Measurements from ENCODE around the gene EPHA6. TPM values are rescaled to one million over a fixed set of nuclear protein-coding genes. Genes with fewer than 3 reads are reported as not detected.

EPHA6 gene
- total and polyA plus RNA-seq, 10 of the 15 experiments (the other 5 are each of a cell fraction or from before 2014, with no cell fraction given) = not detected

DNA sequence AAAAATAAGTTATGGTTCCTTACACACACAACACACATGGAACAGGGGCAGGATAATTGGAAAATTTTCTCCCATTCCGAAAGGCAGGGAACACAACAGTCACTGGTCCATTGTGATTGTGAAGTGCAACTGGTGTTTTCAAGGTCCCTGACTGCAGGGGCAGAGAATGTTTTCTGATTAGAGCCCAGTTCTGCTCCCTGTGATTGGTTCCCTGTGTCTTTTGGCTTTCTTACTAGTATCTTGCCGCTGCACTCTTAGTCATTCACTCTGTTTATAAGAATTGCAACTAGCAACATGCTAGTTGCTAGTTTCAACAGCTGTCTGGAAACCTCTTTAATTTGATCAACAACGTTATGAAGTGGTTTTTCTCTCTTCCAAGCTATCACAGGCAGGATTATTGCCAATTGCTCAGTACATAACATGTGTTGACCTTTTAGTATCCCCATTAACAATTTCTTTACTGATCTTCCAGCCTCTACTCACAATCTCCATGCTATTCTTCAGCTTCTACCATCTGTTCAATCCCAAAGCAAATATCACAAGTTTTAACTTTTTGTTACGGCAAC, 177.5 kb downstream of the EPHA6 start (continued):
- TF ChIP-seq, protein P1, sequence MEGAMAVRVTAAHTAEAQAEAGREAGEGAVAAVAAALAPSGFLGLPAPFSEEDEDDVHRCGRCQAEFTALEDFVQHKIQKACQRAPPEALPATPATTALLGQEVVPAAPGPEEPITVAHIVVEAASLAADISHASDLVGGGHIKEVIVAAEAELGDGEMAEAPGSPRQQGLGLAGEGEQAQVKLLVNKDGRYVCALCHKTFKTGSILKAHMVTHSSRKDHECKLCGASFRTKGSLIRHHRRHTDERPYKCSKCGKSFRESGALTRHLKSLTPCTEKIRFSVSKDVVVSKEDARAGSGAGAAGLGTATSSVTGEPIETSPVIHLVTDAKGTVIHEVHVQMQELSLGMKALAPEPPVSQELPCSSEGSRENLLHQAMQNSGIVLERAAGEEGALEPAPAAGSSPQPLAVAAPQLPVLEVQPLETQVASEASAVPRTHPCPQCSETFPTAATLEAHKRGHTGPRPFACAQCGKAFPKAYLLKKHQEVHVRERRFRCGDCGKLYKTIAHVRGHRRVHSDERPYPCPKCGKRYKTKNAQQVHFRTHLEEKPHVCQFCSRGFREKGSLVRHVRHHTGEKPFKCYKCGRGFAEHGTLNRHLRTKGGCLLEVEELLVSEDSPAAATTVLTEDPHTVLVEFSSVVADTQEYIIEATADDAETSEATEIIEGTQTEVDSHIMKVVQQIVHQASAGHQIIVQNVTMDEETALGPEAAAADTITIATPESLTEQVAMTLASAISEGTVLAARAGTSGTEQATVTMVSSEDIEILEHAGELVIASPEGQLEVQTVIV (IDR thresholded peaks at IDR 0.05; ENCODE audit: borderline replicate concordance, partially characterized antibody) = no peak
- TF ChIP-seq, protein P2, sequence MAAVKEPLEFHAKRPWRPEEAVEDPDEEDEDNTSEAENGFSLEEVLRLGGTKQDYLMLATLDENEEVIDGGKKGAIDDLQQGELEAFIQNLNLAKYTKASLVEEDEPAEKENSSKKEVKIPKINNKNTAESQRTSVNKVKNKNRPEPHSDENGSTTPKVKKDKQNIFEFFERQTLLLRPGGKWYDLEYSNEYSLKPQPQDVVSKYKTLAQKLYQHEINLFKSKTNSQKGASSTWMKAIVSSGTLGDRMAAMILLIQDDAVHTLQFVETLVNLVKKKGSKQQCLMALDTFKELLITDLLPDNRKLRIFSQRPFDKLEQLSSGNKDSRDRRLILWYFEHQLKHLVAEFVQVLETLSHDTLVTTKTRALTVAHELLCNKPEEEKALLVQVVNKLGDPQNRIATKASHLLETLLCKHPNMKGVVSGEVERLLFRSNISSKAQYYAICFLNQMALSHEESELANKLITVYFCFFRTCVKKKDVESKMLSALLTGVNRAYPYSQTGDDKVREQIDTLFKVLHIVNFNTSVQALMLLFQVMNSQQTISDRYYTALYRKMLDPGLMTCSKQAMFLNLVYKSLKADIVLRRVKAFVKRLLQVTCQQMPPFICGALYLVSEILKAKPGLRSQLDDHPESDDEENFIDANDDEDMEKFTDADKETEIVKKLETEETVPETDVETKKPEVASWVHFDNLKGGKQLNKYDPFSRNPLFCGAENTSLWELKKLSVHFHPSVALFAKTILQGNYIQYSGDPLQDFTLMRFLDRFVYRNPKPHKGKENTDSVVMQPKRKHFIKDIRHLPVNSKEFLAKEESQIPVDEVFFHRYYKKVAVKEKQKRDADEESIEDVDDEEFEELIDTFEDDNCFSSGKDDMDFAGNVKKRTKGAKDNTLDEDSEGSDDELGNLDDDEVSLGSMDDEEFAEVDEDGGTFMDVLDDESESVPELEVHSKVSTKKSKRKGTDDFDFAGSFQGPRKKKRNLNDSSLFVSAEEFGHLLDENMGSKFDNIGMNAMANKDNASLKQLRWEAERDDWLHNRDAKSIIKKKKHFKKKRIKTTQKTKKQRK (IDR thresholded peaks at IDR 0.05; ENCODE audit: low read depth, low read length) = no peak
- no peak for TF ChIP-seq RFX5 (IDR thresholded peaks at IDR 0.05; ENCODE audit: low read depth, low read length)

DNA sequence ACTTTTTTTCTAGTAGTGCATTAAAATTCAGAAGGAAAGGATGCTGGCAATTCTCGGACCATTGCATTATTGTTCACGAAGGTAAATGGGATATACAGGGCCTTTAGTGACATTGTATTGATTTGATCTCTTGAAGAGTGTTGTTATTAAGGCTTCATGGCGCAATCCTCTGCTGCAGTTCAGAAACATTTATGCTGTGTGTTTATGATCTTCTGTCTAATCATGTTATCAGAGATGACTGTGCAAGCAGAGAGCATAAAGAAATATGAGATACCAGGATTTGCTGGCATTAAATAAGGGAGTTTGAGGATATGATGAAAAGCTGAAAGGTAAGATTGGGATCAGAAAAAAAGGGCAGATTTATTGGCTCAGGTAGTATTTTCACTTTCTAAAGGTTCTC, 180.6 kb downstream of the EPHA6 start:
- no peak overlapping the region for H3K4me2 ChIP-seq (ENCODE audit: control insufficient read depth, insufficient read depth)
- no peaks in the 10 kb centered on the region for H4K20me1 ChIP-seq (ENCODE audit: control insufficient read depth, insufficient read depth)
- CTCF ChIA-PET = no interaction called here
- H3K36me3 ChIP-seq (ENCODE audit: control insufficient read depth in 2 of 2, insufficient read depth in 2 of 2, low read length in 1 of 2) = no peaks in the 10 kb centered on the region
- SMC1A ChIA-PET (ENCODE audit: uncharacterized antibody, unreplicated experiment) = no interaction called here
- ATAC-seq (no peak), DNase-seq (ENCODE audit: low read depth, low spot score) (no peak), FAIRE-seq (no peak)
- H2AFZ ChIP-seq (ENCODE audit: control insufficient read depth, low read depth, low read length) = no peak overlapping the region
- H3K4me1 ChIP-seq (ENCODE audit: control insufficient read depth, insufficient read depth, low read length) = no peaks in the 10 kb centered on the region
- in situ Hi-C loops (cut with MboI) = no loop called here
- no peaks in the 10 kb centered on the region for H3K9me3 ChIP-seq (replicated peaks; ENCODE audit: control insufficient read depth, insufficient read depth, low read length)
- no peak overlapping the region for H3K4me3 ChIP-seq
- RAD21 ChIA-PET (ENCODE audit: unreplicated experiment) = no interaction called here
- H3K27me3 ChIP-seq (replicated peaks in 1 of 2; ENCODE audit: control insufficient read depth in 2 of 2, insufficient read depth in 2 of 2, low read length in 1 of 2) = no peaks in the 10 kb centered on the region
- BruUV-seq (replicated peaks) = no TSS peak
- H3K79me2 ChIP-seq (ENCODE audit: control insufficient read depth, insufficient read depth, low read length) = no peaks in the 10 kb centered on the region
- WGBS (ENCODE audit: insufficient coverage, insufficient replicate concordance, low lambda C conversion rate, missing lambda C conversion rate) = 28% methylated on average over 3 of the region's 3 CpGs
- POLR2A ChIA-PET = no interaction called here
- H3K27ac ChIP-seq (ENCODE audit: control insufficient read depth, insufficient read depth) = no peak overlapping the region
- intact Hi-C loops (cut with micrococcal nuclease; ENCODE audit: unreplicated experiment) = no loop called here
- no peak overlapping the region for H3K9ac ChIP-seq (ENCODE audit: control insufficient read depth, insufficient read depth, low read length)
- TF ChIP-seq, protein P3, sequence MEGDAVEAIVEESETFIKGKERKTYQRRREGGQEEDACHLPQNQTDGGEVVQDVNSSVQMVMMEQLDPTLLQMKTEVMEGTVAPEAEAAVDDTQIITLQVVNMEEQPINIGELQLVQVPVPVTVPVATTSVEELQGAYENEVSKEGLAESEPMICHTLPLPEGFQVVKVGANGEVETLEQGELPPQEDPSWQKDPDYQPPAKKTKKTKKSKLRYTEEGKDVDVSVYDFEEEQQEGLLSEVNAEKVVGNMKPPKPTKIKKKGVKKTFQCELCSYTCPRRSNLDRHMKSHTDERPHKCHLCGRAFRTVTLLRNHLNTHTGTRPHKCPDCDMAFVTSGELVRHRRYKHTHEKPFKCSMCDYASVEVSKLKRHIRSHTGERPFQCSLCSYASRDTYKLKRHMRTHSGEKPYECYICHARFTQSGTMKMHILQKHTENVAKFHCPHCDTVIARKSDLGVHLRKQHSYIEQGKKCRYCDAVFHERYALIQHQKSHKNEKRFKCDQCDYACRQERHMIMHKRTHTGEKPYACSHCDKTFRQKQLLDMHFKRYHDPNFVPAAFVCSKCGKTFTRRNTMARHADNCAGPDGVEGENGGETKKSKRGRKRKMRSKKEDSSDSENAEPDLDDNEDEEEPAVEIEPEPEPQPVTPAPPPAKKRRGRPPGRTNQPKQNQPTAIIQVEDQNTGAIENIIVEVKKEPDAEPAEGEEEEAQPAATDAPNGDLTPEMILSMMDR (IDR thresholded peaks at IDR 0.05 in 2 of 3, conservative IDR thresholded peaks at IDR 0.05 in 1 of 3; ENCODE audit: control insufficient read depth in 2 of 3, extremely low read depth in 1 of 3, insufficient read depth in 1 of 3, low read depth in 3 of 3, low read length in 3 of 3) = no peak
- no peak for TF ChIP-seq NR2C2 (IDR thresholded peaks at IDR 0.05; ENCODE audit: borderline replicate concordance, control insufficient read depth, insufficient read length, low read depth)
- TF ChIP-seq, protein P4, sequence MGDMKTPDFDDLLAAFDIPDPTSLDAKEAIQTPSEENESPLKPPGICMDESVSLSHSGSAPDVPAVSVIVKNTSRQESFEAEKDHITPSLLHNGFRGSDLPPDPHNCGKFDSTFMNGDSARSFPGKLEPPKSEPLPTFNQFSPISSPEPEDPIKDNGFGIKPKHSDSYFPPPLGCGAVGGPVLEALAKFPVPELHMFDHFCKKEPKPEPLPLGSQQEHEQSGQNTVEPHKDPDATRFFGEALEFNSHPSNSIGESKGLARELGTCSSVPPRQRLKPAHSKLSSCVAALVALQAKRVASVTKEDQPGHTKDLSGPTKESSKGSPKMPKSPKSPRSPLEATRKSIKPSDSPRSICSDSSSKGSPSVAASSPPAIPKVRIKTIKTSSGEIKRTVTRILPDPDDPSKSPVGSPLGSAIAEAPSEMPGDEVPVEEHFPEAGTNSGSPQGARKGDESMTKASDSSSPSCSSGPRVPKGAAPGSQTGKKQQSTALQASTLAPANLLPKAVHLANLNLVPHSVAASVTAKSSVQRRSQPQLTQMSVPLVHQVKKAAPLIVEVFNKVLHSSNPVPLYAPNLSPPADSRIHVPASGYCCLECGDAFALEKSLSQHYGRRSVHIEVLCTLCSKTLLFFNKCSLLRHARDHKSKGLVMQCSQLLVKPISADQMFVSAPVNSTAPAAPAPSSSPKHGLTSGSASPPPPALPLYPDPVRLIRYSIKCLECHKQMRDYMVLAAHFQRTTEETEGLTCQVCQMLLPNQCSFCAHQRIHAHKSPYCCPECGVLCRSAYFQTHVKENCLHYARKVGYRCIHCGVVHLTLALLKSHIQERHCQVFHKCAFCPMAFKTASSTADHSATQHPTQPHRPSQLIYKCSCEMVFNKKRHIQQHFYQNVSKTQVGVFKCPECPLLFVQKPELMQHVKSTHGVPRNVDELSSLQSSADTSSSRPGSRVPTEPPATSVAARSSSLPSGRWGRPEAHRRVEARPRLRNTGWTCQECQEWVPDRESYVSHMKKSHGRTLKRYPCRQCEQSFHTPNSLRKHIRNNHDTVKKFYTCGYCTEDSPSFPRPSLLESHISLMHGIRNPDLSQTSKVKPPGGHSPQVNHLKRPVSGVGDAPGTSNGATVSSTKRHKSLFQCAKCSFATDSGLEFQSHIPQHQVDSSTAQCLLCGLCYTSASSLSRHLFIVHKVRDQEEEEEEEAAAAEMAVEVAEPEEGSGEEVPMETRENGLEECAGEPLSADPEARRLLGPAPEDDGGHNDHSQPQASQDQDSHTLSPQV (IDR thresholded peaks at IDR 0.05) = no peak
- no peak for TF ChIP-seq GABPA (IDR thresholded peaks at IDR 0.05; ENCODE audit: low read depth)
- TF ChIP-seq EGR1 (IDR thresholded peaks at IDR 0.05; ENCODE audit: borderline replicate concordance in 1 of 2, low read depth in 2 of 2, low read length in 2 of 2) = no peak
- no peak for TF ChIP-seq SMARCA5 (IDR thresholded peaks at IDR 0.05)
- TF ChIP-seq CBX3 (IDR thresholded peaks at IDR 0.05; ENCODE audit: borderline replicate concordance, low read depth) = no peak

Measured in GM12878 (cell line).